ENCODE results near the gene NEUROD1. TPM values are rescaled to one million over a fixed set of nuclear protein-coding genes. Genes with fewer than 3 reads are reported as not detected.

Gene NEUROD1
- total RNA-seq, 1 donor from 2014 or later, result 5.3 TPM

GRCh38 chr2:181680937-181681811 is 857 bp upstream of the NEUROD1 start:
- DNase-seq (ENCODE audit: low spot score), result no peak

GRCh38 chr2:181679544-181679979 is 755 bp downstream of the NEUROD1 start:
- DNase-seq (ENCODE audit: low spot score), result no peak

DNA sequence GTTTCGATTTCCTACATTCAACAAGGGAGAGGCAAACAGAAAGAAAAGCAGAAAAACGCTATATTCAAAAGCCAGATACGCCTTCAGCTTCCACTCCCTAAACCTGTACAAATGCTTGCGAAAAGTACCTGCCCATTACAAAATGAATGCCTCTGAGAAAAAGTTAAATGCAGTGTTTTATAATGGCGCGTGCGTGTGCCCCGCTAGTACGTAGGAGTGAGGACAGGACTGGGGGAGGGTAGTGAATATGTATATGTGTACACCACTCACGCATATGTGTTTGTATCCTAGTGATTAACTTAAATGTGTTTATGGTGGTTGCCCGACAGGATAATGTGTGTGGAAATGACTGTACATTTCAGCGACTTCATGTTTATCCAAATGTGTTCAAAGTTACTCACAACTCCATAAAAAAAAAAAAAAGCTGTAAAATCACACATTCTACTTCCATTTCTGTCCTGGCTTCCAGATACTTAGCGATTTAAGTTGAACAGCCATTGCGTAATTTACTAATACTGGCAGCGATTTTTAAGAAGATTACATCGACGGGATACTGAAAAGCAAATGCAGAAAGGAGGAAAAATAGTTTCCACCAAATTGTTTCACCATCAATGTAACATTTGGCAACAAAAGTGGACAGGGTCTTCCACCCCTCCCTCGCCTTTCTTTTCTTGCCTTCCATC is 1.3 kb downstream of the NEUROD1 start:
- no peak for DNase-seq (ENCODE audit: low spot score)

- peak; percentile 73 for DNase-seq (ENCODE audit: low spot score)
Observed at GRCh38 chr2:181677912-181678586, 2.3 kb downstream of the NEUROD1 start.

GRCh38 chr2:181675254-181675653 is 5.1 kb downstream of the NEUROD1 start:
- no peak for DNase-seq (ENCODE audit: low spot score)

DNA sequence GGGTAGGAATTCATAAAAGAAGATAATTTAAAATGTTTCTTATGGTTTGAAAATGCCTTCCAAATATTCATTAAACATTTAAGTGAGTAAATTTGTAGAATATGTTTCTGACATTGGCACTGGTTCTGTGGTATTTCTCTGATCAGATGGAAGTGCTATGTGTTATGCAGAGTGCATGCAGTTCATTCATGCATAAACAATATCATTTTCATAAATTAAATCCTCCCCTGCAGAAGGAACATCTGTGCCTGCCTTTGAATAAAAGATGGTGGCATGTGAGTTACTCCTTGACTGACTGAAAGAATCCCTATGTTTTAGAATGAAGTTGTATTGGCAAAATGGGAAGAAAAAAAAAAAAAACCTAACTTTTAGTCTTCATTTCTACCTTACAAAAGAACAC is 5.9 kb downstream of the NEUROD1 start:
- DNase-seq (ENCODE audit: low spot score), result no peak

- no peak for DNase-seq (ENCODE audit: low spot score)
Observed at GRCh38 chr2:181673173-181673572, 7.1 kb downstream of the NEUROD1 start.

DNA sequence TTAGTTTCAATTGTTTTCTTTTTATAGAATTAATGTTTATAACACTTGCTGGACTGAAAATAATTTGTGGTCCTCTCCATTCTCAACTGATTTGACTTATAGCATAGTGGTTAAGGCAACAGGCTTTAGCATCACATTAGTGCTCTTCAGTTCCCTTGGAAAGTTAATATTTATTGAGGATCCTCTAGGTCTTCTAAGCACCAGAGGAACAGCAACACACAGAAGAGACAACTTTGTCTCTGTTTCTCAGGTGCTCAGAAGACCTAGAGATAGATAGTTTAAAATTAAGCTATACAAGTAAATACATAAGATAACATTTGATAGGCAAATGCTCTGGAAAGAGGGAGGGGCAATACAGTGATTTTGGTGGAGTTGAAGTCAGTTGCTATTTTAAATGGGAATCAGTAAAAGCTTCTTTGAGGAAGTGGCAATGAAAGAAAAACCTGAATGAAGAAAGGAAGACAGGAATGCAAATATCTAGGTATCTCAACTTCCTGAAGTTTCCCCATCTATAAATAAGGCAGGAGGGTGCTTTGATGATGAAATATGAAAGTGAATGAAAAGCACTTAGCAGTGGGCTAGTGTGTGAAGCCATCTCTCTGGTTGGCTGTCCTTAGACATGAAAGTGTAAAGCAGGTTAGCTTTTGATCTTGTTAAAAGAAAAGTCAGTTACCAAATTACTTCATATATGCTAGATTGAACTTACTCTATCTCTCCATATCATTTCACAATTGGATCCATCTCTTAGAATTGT is 7.9 kb downstream of the NEUROD1 start:
- no peak for DNase-seq (ENCODE audit: low spot score)

- DNase-seq (ENCODE audit: low spot score), result no peak
Observed at GRCh38 chr2:181670632-181671031, 9.7 kb downstream of the NEUROD1 start.

DNA sequence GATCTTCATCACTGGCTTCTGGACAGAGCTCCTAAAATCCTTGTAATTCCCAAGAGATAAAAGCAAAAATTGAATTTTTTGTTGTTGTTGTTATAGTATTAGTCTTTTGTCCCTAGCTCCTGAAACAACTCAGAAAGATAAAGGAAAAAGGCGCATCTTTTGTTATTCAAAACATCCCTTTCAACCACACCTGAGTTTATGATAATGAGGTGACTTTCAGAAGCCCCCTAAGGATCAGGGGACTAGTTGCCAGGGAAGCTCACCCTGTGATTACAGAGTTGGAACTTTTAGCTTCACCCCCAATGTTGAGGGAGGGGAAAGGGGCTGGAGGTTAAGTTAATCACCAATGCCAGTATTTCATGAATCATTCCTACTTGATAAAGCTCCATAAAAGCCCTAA is 13.1 kb downstream of the NEUROD1 start:
- no peak for DNase-seq (ENCODE audit: low spot score)

GRCh38 chr2:181662287-181662686 is 18.0 kb downstream of the NEUROD1 start:
- DNase-seq (ENCODE audit: low spot score), result no peak

GRCh38 chr2:181660181-181660580 is 20.1 kb downstream of the NEUROD1 start:
- DNase-seq (ENCODE audit: low spot score), result no peak

GRCh38 chr2:181658444-181658843 is 21.9 kb downstream of the NEUROD1 start:
- DNase-seq (ENCODE audit: low spot score), result no peak

DNA sequence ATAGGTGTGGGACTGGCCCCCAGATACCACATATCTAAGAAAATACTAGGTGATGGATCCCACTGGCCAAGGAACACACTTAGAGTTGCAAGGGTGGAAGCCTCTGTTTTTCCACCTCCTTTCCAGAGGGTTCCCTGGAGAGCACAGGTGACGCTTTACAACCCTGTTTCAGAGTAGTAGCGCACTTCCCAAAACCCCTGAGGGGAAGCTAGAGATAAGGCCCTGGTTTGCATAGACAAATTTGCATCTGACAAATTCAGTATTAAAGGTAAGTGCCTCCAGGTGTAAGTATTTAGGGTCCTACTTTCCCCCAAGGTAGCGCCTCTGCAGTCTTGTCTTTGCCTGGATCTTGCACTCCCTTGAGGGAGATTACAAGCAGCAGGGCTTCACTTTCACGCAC is 22.9 kb downstream of the NEUROD1 start:
- no peak for DNase-seq (ENCODE audit: low spot score)

GRCh38 chr2:181656450-181657291 is 23.6 kb downstream of the NEUROD1 start, which contains the start of gene CERKL:
CERKL (minus strand) TSS chr2:181657105; CDS start chr2:181657006, 99 bp downstream.
- DNase-seq (ENCODE audit: low spot score), result peak; percentile 16

- DNase-seq (ENCODE audit: low spot score), result peak; percentile 1
Observed at GRCh38 chr2:181655519-181655918, 24.8 kb downstream of the NEUROD1 start.

- no peak for DNase-seq (ENCODE audit: low spot score)
Observed at GRCh38 chr2:181649436-181649979, 30.8 kb downstream of the NEUROD1 start.

- DNase-seq (ENCODE audit: low spot score), result no peak
Observed at GRCh38 chr2:181648478-181649155, 31.7 kb downstream of the NEUROD1 start.

- DNase-seq (ENCODE audit: low spot score), result no peak
Observed at GRCh38 chr2:181646415-181646987, 33.8 kb downstream of the NEUROD1 start.
